K562 (cell line): ENCODE measurements around the gene HAUS2. TPM values are rescaled to one million over a fixed set of nuclear protein-coding genes. Genes with fewer than 3 reads are reported as not detected.

ENCODE experiments used
- RBM17 ChIP-seq: fragments of 200-400 bp; formaldehyde crosslinking; IDR thresholded peaks from 2 replicates; pipeline ENCODE4 v1.6.1; 2017; ENCODE audit warnings: low read depth, mild to moderate bottlenecking, low read length, borderline replicate concordance
- REST ChIP-seq, 2 experiments: fragments of 450-650 bp; formaldehyde crosslinking in 1 of 2; IDR thresholded peaks; 2 replicates each; pipeline versions ENCODE4 v1.4.0 to v1.6.1; 2014 to 2020; ENCODE audit warnings: mild to moderate bottlenecking in 2 of 2, borderline replicate concordance in 1 of 2, low read depth in 1 of 2
- ZNF146 ChIP-seq: IDR thresholded peaks from one replicate; pipeline ENCODE4 v1.6.1; 2018; ENCODE audit warnings: missing compliant biosample characterization; ENCODE audit not compliant: unreplicated experiment
- polyA plus RNA-seq, 8 experiments: library from polyadenylated mRNA; depleted of rRNA in 4 of 8; stranded (reverse) in 5 of 8; unstranded in 3 of 8; fragments of >200 nt; fragmentation: Nextera tagmentation in 2 of 8; fragmentation: Illumina TruSeq in 1 of 8; extraction: Ambion mirVana in 2 of 8; extraction: Trizol in 1 of 8; gene quantifications; 2 replicates each; pipeline versions ENCODE4 v1.2.1 to v1.2.3, GENCODE V29; 2011 to 2014; ENCODE audit warnings: inconsistent platforms in 1 of 8, missing spikeins in 1 of 8
- total RNA-seq, 7 experiments: library from RNA; depleted of rRNA in 6 of 7; stranded (reverse); fragments of >200 nt in 6 of 7; fragmentation: Illumina TruSeq in 2 of 7; extraction: Trizol in 2 of 7; gene quantifications; 2 replicates each; pipeline versions ENCODE4 v1.2.1 to v1.2.3, GENCODE V29; 2011 to 2021; ENCODE audit warnings: low replicate concordance in 1 of 7

HAUS2 gene
- total and polyA plus RNA-seq, 9 of the 15 experiments (the other 6 are each of a cell fraction or from before 2014, with no cell fraction given) = 30.6 to 64.9 (median 54.1) TPM

DNA sequence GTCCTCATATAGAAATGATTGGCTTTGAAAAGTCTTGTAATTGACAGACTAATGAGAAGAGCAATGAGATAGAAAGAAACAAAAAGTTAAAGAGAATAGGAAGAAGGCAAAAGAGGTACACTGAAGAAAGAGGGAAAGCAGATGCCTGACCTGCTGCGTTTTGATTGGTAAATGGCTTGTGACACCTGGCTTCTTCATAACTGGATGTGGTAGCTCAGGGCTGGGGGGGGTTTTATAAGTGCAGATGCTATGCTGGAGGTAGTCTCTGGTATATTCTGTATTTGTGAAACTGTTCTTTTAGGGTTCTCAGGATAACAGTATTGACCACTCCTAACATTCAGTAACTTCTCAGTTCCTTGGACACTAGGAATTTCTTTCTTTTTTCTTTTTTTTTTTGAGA is 28.1 kb downstream of the HAUS2 start (continued):
- TF ChIP-seq REST (IDR thresholded peaks at IDR 0.05; ENCODE audit: borderline replicate concordance) = no peak
- no peak for TF ChIP-seq REST (CRISPR knock-in tag; IDR thresholded peaks at IDR 0.05; ENCODE audit: low read depth)
- TF ChIP-seq ZNF146 = no peak
- no peak for TF ChIP-seq RBM17
